ENCODE data around the gene RERG.

The RERG gene

DNA sequence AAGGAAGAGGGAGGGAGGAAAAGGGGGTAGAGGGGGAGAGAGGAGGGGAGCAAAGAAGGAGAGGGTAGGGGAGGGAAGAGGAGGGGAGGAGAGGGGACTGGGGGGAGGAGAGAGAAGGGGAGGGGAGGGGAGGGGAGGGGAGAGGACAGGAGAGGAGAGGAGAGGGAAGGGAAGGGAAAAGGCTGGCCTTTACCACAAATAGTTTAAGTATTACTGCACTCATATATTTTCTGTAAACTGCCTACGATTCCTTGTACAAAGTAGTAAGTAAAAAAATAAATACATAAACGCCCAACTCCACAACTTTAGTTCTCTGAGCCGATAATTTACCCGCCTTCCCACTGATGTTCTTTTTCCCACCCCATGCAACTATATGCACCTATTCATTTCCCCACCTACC is 23.7 kb upstream of the RERG start:
- TF ChIP-seq ZNF777 (tag by site-specific recombination; IDR thresholded peaks at IDR 0.05; ENCODE audit: borderline replicate concordance): no peak
- no peak for TF ChIP-seq ZNF394 (tag by site-specific recombination; IDR thresholded peaks at IDR 0.05; ENCODE audit: borderline replicate concordance)
- no peak for TF ChIP-seq ZNF558 (tag by site-specific recombination; IDR thresholded peaks at IDR 0.05)
- no peak for TF ChIP-seq ZNF416 (tag by site-specific recombination; IDR thresholded peaks at IDR 0.05)
- TF ChIP-seq KLF1 (tag by site-specific recombination; IDR thresholded peaks at IDR 0.05): no peak
- POLR2A ChIA-PET: no interaction called here
- Histone ChIP-seq H3K27ac (ENCODE audit: extremely low read depth, low read depth, low read length) (no peak overlapping the region), H3K4me1 (ENCODE audit: control insufficient read depth, insufficient read depth, low read length) (no peaks in the 10 kb centered on the region; the same call in 1 of the 2 replicates), H3K4me3 (ENCODE audit: low read depth, low read length) (no peak overlapping the region), H3K36me3 (ENCODE audit: control insufficient read depth in 2 of 2, insufficient read depth in 1 of 2, low read length in 2 of 2) (no peaks in the 10 kb centered on the region), H3K9me3 (ENCODE audit: control insufficient read depth, insufficient read depth, low read depth, low read length) (no peaks in the 10 kb centered on the region)
- CTCF ChIA-PET: no interaction called here

DNA sequence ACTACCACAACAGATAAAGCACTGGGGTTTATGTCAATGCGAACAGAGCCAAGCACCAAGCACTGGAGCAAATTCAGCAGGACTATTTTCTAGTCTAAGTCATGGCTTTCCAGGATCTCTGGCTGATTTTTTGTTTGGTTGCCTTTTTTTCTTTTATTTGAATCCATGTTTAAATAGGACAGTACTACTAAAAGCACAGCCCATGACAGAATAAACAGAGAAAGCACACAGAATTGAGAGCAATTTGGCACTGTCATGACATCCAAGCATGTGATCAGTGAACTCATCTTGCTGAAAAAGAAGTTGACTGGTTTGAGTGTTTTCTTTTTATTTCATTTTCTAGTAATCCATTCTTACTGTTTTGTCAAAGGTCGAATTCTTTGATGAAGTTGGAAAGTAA is 23.1 kb upstream of the RERG start:
- Histone ChIP-seq H3K4me1 (ENCODE audit: control insufficient read depth, insufficient read depth, low read length) (no peaks in the 10 kb centered on the region; the same call in 1 of the 2 replicates), H3K27ac (ENCODE audit: extremely low read depth, low read depth, low read length) (no peak overlapping the region), H3K36me3 (ENCODE audit: control insufficient read depth in 2 of 2, insufficient read depth in 1 of 2, low read length in 2 of 2) (no peaks in the 10 kb centered on the region), H3K9me3 (ENCODE audit: control insufficient read depth, insufficient read depth, low read depth, low read length) (no peaks in the 10 kb centered on the region), H3K4me3 (ENCODE audit: low read depth, low read length) (no peak overlapping the region)
- CTCF ChIA-PET: no interaction called here
- POLR2A ChIA-PET: no interaction called here
- TF ChIP-seq ZNF555 (tag by site-specific recombination; conservative IDR thresholded peaks at IDR 0.05): no peak
- TF ChIP-seq ZNF560 (tag by site-specific recombination; IDR thresholded peaks at IDR 0.05; ENCODE audit: borderline replicate concordance): no peak
- no peak for TF ChIP-seq ZNF24 (tag by site-specific recombination; IDR thresholded peaks at IDR 0.05)
- TF ChIP-seq, protein P1, sequence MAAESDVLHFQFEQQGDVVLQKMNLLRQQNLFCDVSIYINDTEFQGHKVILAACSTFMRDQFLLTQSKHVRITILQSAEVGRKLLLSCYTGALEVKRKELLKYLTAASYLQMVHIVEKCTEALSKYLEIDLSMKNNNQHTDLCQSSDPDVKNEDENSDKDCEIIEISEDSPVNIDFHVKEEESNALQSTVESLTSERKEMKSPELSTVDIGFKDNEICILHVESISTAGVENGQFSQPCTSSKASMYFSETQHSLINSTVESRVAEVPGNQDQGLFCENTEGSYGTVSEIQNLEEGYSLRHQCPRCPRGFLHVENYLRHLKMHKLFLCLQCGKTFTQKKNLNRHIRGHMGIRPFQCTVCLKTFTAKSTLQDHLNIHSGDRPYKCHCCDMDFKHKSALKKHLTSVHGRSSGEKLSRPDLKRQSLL (tag by site-specific recombination; IDR thresholded peaks at IDR 0.05): no peak
- TF ChIP-seq ZBTB1 (tag by site-specific recombination; IDR thresholded peaks at IDR 0.05): no peak
- TF ChIP-seq BCL11A (tag by site-specific recombination; IDR thresholded peaks at IDR 0.05; ENCODE audit: low read depth): no peak
- TF ChIP-seq ZNF280D (tag by site-specific recombination; IDR thresholded peaks at IDR 0.05): no peak
- no peak for TF ChIP-seq ZNF791 (tag by site-specific recombination; IDR thresholded peaks at IDR 0.05)
- TF ChIP-seq ZNF18 (tag by site-specific recombination; IDR thresholded peaks at IDR 0.05): no peak
- no peak for TF ChIP-seq KLF16 (tag by site-specific recombination; IDR thresholded peaks at IDR 0.05)
- no peak for TF ChIP-seq KLF1 (tag by site-specific recombination; IDR thresholded peaks at IDR 0.05)
- no peak for TF ChIP-seq ZBTB8A (tag by site-specific recombination; IDR thresholded peaks at IDR 0.05)
- TF ChIP-seq, protein P2, sequence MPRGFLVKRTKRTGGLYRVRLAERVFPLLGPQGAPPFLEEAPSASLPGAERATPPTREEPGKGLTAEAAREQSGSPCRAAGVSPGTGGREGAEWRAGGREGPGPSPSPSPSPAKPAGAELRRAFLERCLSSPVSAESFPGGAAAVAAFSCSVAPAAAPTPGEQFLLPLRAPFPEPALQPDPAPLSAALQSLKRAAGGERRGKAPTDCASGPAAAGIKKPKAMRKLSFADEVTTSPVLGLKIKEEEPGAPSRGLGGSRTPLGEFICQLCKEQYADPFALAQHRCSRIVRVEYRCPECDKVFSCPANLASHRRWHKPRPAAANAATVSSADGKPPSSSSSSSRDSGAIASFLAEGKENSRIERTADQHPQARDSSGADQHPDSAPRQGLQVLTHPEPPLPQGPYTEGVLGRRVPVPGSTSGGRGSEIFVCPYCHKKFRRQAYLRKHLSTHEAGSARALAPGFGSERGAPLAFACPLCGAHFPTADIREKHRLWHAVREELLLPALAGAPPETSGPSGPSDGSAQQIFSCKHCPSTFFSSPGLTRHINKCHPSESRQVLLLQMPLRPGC (tag by site-specific recombination; IDR thresholded peaks at IDR 0.05): no peak
- TF ChIP-seq ZNF112 (tag by site-specific recombination; IDR thresholded peaks at IDR 0.05): no peak
- TF ChIP-seq ZEB2 (tag by site-specific recombination; IDR thresholded peaks at IDR 0.05): no peak
- TF ChIP-seq OSR2 (tag by site-specific recombination; IDR thresholded peaks at IDR 0.05): no peak
- TF ChIP-seq ZNF37A (tag by site-specific recombination; IDR thresholded peaks at IDR 0.05): no peak
- TF ChIP-seq OVOL3 (tag by site-specific recombination; IDR thresholded peaks at IDR 0.05): no peak

Data from HEK293 (cell line).